ENCODE results near the gene USP11.
A peak's percentile ranks its signal among the peaks of the same experiment; 100 is the strongest.

The USP11 gene

DNA sequence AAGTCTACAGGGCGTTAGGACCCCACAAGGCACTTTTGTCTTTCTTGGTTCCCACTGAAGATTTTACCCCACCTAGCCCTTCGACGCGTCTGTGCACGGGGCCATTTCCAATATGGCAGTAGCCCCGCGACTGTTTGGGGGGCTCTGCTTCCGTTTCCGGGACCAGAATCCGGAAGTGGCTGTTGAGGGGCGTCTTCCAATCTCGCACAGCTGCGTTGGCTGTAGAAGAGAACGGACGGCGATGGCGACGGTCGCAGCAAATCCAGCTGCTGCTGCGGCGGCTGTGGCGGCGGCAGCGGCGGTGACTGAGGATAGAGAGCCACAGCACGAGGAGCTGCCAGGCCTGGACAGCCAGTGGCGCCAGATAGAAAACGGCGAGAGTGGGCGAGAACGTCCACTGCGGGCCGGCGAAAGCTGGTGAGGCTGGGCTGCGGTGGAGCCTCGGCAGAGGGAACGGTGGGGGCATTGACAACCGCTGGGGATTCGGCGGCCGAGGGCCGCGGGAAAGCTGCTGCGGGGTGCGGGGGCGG, at the start of gene USP11:
Gene USP11, plus strand, starts transcription at position 207 of the 530 bp plus-strand sequence. Its CDS starts 35 bp downstream, at position 242.
- peak; percentile 73 for DNase-seq (ENCODE audit: low spot score)

GRCh38 chrX:47184486-47184885, 48.3 kb upstream of the USP11 start:
- DNase-seq (ENCODE audit: low spot score), result no peak

DNA sequence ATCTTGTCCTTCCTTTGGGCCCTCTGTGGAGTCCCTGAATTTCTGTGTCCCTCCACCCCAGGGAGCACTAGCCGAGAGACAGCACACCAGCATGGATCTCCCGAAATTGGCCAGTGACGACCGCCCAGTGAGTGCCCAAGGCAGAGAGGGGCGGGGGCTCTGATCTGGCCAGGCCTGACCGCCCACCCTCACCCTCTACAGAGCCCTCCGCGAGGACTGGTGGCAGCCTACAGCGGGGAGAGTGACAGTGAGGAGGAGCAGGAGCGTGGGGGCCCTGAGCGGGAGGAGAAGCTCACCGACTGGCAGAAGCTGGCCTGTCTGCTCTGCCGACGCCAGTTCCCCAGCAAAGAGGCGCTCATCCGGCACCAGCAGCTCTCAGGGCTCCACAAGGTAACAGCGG, 47.6 kb upstream of the USP11 start:
- DNase-seq (ENCODE audit: low spot score), result no peak

DNA sequence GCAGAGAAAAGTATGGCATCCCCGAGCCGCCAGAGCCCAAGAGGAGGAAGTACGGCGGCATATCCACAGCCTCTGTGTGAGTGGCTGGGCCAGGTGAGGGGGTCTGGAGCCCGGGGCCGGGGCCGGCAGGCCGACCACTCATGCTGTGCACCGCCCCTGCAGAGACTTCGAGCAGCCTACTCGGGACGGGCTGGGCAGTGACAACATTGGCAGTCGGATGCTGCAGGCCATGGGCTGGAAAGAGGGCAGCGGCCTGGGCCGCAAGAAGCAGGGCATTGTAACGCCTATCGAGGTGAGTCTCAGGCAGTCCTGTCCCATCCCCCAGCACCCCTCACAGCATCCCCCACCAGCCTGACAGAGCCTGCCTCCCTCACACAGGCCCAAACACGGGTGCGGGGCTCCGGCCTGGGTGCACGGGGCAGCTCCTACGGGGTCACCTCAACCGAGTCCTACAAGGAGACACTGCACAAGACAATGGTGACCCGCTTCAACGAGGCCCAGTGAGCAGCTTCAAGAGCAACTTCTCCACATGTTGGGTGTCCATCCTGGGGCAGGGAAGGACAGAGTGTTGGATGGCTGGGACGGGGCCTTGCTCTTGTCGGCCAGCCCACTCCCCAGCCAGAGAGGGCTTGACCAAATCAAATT, 46.6 kb upstream of the USP11 start:
- no peak for DNase-seq (ENCODE audit: low spot score)

- no peak for DNase-seq (ENCODE audit: low spot score)
These were observed 45.6 kb upstream of the USP11 start for GRCh38 chrX:47187106-47187677.

DNA sequence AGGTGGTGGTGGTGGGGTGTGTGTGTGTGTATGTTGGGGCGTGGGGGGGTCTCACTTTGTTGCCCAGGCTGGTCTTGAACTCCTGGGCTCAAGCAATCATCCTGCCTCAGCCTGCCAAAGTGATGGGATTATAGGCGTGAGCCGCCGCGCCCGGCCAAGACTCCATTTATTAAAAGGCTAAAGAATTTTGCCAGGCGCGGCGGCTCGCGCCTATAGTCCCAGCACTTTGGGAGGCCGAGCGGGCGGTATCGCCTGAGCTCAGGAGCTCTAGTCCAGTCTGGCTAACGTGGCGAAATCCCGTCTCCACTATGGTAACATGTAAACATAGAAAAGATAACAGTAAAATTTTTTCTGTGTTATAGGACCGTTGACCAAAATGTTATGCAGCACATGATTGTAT, 42.9 kb upstream of the USP11 start:
- no peak for DNase-seq (ENCODE audit: low spot score)

GRCh38 chrX:47190445-47191269, 42.2 kb upstream of the USP11 start:
- DNase-seq (ENCODE audit: low spot score), result peak; percentile 86

DNA sequence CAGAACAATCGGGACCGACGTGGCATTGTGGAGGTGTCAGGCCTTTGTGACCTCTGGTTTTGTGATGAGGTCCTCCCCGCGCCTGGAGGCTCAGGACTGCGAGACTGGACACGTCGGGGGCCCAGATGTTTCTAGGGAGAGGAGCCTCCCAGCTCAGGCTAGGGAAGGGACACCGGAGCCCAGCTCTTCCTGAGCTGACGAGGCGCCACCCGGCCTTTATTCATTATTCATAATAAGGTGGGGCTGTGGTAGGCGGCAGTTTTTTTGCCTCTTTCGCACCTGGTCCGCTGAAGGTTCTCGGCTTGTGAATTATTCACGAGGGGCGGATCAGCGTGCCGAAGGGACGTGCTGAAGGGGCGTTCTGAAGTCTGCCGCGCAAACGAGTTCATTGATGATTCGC, 41.5 kb upstream of the USP11 start:
- DNase-seq (ENCODE audit: low spot score), result peak; percentile 50

DNA sequence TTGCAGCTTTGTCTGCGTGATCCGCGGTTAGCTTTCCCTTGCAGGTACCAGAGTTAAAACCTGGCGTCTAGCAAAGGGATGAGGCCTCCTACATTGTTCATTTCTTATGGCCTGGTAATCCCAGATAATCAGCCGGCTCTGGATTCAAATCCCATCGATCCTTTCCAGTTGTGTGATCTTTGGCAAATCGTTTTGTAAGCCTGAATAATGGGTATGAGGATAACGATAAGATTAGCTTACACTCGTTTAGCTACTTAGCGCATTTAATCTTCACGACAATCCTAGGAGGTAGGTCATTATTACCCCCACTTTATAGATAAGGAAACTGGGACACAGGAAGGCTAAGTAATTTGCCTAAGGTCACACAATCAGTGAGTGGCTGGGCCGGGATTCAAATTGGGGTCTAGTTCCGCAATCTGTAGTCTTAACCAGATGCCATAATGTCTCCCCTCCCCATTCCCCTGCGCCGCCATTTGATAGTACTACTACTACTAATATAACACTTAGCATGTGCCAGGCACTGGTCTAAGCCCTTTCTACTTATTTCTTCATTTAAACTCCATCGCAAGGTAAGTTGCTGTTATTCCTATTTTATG, 40.9 kb upstream of the USP11 start:
- no peak for DNase-seq (ENCODE audit: low spot score)

GRCh38 chrX:47193475-47194193, 39.2 kb upstream of the USP11 start, which contains the start of gene UBA1:
TSS of gene UBA1 (plus strand) at chrX:47193829. CDS start at chrX:47198803, 4,974 bp downstream.
- peak; percentile 84 for DNase-seq (ENCODE audit: low spot score)

DNA sequence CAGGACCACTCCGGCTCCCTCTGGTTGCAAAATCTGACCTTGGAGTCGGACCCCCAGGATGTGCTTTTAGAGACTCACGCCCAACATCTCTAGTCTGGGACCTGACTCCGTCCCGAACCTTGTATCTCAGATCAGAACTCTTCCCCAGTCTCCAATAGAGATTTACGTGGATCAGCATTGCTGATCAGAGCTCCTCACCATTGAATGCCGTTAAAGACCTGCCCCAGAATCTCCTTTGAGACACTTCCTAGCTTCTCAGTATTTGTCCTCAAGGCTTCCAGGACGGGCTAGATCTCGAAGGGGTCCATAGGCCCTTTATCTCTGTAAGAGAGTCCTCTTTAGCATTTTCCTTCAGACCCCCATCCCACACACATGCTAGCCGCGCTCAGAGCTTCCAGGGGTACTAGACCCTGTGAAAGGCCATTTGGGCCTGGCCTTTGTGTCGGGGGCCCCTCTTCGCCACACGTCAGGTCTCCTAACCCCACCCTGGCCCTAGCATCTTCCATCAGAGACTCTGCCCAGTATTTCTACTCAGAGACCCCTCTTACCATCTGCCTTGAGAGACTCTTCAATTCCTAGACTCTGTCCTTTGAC, 38.5 kb upstream of the USP11 start:
- no peak for DNase-seq (ENCODE audit: low spot score)

DNA sequence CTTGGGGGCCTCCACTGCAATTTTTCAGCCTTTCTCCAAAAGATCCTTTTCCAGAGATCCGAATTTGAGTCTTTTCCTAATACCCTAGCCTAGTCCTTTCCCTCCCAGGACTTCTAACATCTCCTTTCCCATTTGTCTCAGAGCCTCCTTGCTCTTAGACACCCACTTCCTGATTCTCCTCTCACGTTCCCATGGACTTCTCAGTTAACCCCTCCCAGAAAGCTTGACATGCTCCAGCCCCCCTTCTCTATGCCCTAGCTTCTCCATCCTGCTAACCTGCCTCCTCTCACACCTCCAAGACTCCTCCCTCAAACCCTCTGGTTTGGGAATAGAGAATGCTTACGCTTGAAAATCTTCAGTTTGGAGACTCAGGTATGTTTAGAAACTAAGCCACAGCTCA, 36.7 kb upstream of the USP11 start:
- DNase-seq (ENCODE audit: low spot score), result no peak

DNA sequence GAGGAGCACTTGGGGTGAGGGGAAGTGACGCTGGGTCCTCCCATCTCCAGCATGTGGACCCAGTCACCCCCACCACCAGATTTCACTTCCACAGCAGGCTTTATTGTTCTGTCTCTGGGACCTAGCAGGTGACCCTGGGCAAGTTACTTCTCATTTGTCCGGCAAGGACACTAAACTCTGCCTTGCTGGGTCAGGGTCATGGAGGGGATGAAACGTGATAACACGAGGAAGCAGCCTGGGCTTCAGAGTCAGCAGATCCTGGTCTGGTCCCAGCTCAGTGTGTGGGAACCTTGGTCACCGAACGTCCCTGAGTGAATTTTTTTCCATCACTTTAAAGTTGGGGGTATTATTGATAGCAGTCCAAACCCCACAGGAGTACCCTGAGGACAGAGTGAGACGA, 35.3 kb upstream of the USP11 start:
- no peak for DNase-seq (ENCODE audit: low spot score)

DNA sequence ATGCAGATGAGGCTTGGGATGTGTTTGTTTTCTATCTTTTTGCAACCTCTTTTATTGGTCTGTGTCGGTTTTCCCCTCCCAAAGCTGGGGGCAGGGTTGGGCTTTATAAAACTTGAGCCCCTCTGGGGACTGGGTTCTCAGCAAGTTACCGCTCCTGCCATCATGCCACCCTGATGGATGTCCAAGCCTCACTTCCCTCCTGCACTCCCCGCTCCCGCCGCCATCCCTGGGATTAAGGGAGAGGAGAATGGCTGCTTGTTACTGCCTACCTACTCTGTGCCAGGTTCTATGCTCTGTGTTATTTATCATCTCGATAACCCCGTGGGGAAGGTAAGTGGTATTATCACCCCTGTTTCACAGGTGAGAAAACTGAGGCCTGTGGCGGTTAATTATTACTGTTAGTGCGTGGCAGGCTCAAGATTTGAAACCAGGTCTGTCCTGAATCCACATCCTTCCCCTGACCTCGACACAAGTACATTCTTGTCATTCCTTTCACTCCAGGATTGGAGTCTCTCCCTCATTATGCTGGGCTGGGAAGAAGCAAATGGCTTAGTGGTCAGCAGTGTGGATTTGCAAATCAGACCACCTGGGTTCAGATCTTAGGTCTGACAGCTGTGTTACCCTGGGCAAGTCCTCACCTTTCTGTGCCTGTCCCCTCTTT, 34.7 kb upstream of the USP11 start:
- DNase-seq (ENCODE audit: low spot score), result no peak

DNA sequence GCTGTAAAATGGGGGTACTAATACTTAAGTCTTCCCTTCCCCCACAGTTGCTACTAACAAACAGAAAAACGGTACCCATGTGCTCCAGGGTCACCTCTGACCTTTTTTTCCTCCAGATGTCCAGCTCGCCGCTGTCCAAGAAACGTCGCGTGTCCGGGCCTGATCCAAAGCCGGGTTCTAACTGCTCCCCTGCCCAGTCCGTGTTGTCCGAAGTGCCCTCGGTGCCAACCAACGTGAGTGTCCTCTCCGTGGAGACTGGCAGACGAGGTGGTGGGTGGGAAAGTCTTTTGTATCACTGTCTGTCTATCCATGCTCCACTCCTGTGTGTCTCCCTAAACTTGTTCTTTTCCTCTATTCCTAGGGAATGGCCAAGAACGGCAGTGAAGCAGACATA, 34.1 kb upstream of the USP11 start:
- DNase-seq (ENCODE audit: low spot score), result no peak

DNA sequence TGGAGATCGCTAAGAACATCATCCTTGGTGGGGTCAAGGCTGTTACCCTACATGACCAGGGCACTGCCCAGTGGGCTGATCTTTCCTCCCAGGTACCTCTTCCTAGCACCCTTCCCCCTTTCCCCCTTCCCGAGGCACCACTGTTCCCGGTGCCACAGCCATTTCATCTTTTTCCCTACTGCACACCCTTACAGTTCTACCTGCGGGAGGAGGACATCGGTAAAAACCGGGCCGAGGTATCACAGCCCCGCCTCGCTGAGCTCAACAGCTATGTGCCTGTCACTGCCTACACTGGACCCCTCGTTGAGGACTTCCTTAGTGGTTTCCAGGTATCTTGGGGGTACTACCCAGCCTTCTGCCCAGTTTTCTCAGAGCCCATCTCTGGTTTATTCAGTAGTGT, 33.5 kb upstream of the USP11 start:
- DNase-seq (ENCODE audit: low spot score), result no peak

- DNase-seq (ENCODE audit: low spot score), result no peak
These were observed 32.2 kb upstream of the USP11 start for GRCh38 chrX:47200385-47201150.

DNA sequence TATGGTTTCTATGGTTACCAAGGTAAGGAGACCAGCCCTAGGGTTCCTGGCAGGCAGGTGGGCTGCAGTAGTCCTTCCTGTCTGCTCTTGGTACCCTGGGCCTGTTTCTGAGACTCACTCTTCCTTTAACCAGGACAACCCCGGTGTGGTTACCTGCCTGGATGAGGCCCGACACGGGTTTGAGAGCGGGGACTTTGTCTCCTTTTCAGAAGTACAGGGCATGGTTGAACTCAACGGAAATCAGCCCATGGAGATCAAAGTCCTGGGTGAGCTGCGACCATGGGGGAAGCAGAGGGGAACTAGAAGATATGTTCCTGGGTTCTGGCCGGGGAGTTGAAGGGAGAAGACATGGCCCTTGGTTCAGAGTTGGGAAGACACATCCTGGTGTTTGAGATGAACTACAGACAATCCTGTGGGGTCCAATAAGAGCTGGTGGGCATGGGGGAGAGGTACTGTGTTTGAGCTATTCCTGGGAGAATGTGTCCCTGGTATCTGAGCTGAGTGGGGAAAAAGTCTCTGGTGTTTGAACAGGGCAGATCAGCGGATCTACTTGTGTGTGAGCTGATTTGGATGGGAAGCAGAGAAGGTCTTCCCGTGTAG, 31.4 kb upstream of the USP11 start:
- DNase-seq (ENCODE audit: low spot score), result no peak

GRCh38 chrX:47202316-47202715, 30.5 kb upstream of the USP11 start:
- no peak for DNase-seq (ENCODE audit: low spot score)

- no peak for DNase-seq (ENCODE audit: low spot score)
These were observed 29.9 kb upstream of the USP11 start for GRCh38 chrX:47202877-47203276.
